PC-3 (cell line): Measurements from ENCODE around the gene COMMD3. TPM values are rescaled to one million over a fixed set of nuclear protein-coding genes. Genes with fewer than 3 reads are reported as not detected.

Source experiments
- ATAC-seq: fragments of 200-7000 bp; cut with Tn5 transposase; 2 replicates; pipeline ENCODE4 v1.9.1; 2020; ENCODE audit warnings: mild to moderate bottlenecking, moderate library complexity
- BruUV-seq: library from RNA; stranded (reverse); fragments of 400-500 nt; replicated peaks from 2 replicates; lab custom pipeline; 2021; lab: Mats Ljungman, UMichigan
- CTCF ChIA-PET: fragments of 300-600 bp; sonication (Branson Sonifier 250); formaldehyde crosslinking; loops from one replicate; lab custom pipeline; 2022; ENCODE audit warnings: antibody characterized with exemption; lab: Charles Lee
- POLR2A ChIA-PET: fragments of 300-600 bp; sonication (Branson Sonifier 250); formaldehyde crosslinking; loops from one replicate; lab custom pipeline; 2022; ENCODE audit warnings: antibody characterized with exemption; ENCODE audit not compliant: unreplicated experiment; lab: Charles Lee
- DNase-seq: peaks from one replicate; pipeline ENCODE4 v3.0.0-alpha.2; 2015
- H2AFZ ChIP-seq: fragments of 300-600 bp; sonication (generic); 2 replicates; pipeline ENCODE4 v1.6.0; 2016; ENCODE audit warnings: antibody characterized with exemption, low read length
- H3F3A ChIP-seq: fragments of 300-600 bp; sonication (generic); one replicate; pipeline ENCODE4 v1.6.0; 2017; ENCODE audit warnings: antibody characterized with exemption, low read length, control low read depth, mild to moderate bottlenecking; ENCODE audit not compliant: unreplicated experiment
- H3K27ac ChIP-seq: fragments of 300-600 bp; sonication (generic); 2 replicates; pipeline ENCODE4 v1.5.1; 2016; ENCODE audit warnings: mild to moderate bottlenecking, low read length
- H3K27me3 ChIP-seq: fragments of 300-600 bp; sonication (generic); 2 replicates; pipeline ENCODE4 v1.6.1; 2016; ENCODE audit warnings: low read length, mixed read lengths
- H3K36me3 ChIP-seq: fragments of 300-600 bp; sonication (generic); 2 replicates; pipeline ENCODE4 v1.6.1; 2016; ENCODE audit warnings: low read depth, mixed run types, low read length, mixed read lengths
- H3K4me1 ChIP-seq: fragments of 300-600 bp; sonication (generic); 2 replicates; pipeline ENCODE4 v1.5.1; 2016; ENCODE audit warnings: low read length; ENCODE audit not compliant: insufficient read depth
- H3K4me2 ChIP-seq: fragments of 300-600 bp; sonication (generic); 2 replicates; pipeline ENCODE4 v1.6.0; 2016; ENCODE audit warnings: low read length
- H3K4me3 ChIP-seq: fragments of 300-600 bp; sonication (generic); 2 replicates; pipeline ENCODE4 v1.5.1; 2016; ENCODE audit warnings: mild to moderate bottlenecking, low read length, mixed read lengths
- H3K79me2 ChIP-seq: fragments of 300-600 bp; sonication (generic); 2 replicates; pipeline ENCODE4 v1.6.1; 2017; ENCODE audit warnings: low read length, mixed read lengths
- H3K9ac ChIP-seq: fragments of 300-600 bp; sonication (generic); 2 replicates; pipeline ENCODE4 v1.6.0; 2016; ENCODE audit warnings: mild to moderate bottlenecking, low read length
- H3K9me2 ChIP-seq: fragments of 300-600 bp; sonication (generic); replicated peaks from 2 replicates; pipeline ENCODE4 v1.6.1; 2016; ENCODE audit warnings: mixed run types, low read length, mixed read lengths
- H3K9me3 ChIP-seq: fragments of 300-600 bp; sonication (generic); 2 replicates; pipeline ENCODE4 v1.6.1; 2016; ENCODE audit warnings: low read length, mixed read lengths
- H4K20me1 ChIP-seq: fragments of 300-600 bp; sonication (generic); 2 replicates; pipeline ENCODE4 v1.6.1; 2016; ENCODE audit warnings: low read length, mixed read lengths
- CTCF ChIP-seq: fragments of 300-600 bp; sonication (generic); conservative IDR thresholded peaks from 2 replicates; pipeline ENCODE4 v1.5.1; 2017; ENCODE audit warnings: antibody characterized with exemption, low read depth, mild to moderate bottlenecking, low read length
- EZH2 ChIP-seq: fragments of 300-600 bp; sonication (generic); IDR thresholded peaks from one replicate; pipeline ENCODE4 v1.6.1; 2017; ENCODE audit warnings: antibody characterized with exemption, mild to moderate bottlenecking, low read length; ENCODE audit not compliant: unreplicated experiment
- EZH2phosphoT487 ChIP-seq: fragments of 300-600 bp; sonication (generic); IDR thresholded peaks from 2 replicates; pipeline ENCODE4 v1.6.1; 2018; ENCODE audit warnings: mild to moderate bottlenecking, antibody characterized with exemption, low read length, borderline replicate concordance
- intact Hi-C: fragments of 100-400 bp; cut with micrococcal nuclease; formaldehyde crosslinking; loops from 2 replicates; pipeline ENCODE4 v1.9.0; 2023
- total RNA-seq: library from RNA; depleted of rRNA; stranded (reverse); fragments of >200 nt; gene quantifications from 2 replicates; pipeline ENCODE4 v1.2.3, GENCODE V29; 2014

The COMMD3 gene
- total RNA-seq, 1 experiment from 2014 or later = 86.4 TPM

- H2AFZ ChIP-seq = peak overlapping the region; percentile 96
- peaks cover 3% of the 10 kb centered on the region for H3F3A ChIP-seq
- peaks cover 16% of the 10 kb centered on the region for H3K4me1 ChIP-seq
- H4K20me1 ChIP-seq = no peaks in the 10 kb centered on the region
- ATAC-seq = peak; percentile 45
- intact Hi-C loops = no loop called here
- DNase-seq = no peak
- H3K79me2 ChIP-seq = peaks cover 6% of the 10 kb centered on the region
- CTCF ChIA-PET = no interaction called here
- no peak for TF ChIP-seq EZH2phosphoT487
- no peak for TF ChIP-seq CTCF
- TF ChIP-seq EZH2 = no peak
- no peaks in the 10 kb centered on the region for H3K9me3 ChIP-seq
- H3K4me2 ChIP-seq = peak overlapping the region; percentile 71
- peaks cover 16% of the 10 kb centered on the region; the same call in 1 of the 2 replicates for H3K36me3 ChIP-seq
- no peaks in the 10 kb centered on the region for H3K9me2 ChIP-seq
- POLR2A ChIA-PET = no interaction called here
- peak overlapping the region; percentile 72 for H3K9ac ChIP-seq
- no TSS peak for BruUV-seq
- no peak overlapping the region for H3K27ac ChIP-seq
- H3K4me3 ChIP-seq = peak overlapping the region; percentile 64
- H3K27me3 ChIP-seq = no peaks in the 10 kb centered on the region
These were observed 18.4 kb downstream of the COMMD3 start for GRCh38 chr10:22334414-22335172.

- peak overlapping the region; percentile 64 for H3K4me3 ChIP-seq
- ChIA-PET CTCF (no interaction called here), POLR2A (no interaction called here)
- intact Hi-C loops = no loop called here
- H4K20me1 ChIP-seq = no peaks in the 10 kb centered on the region
- DNase-seq = peak; percentile 26
- peaks cover 8% of the 10 kb centered on the region; the same call in 1 of the 2 replicates for H3K36me3 ChIP-seq
- H3K27me3 ChIP-seq = no peaks in the 10 kb centered on the region
- no peaks in the 10 kb centered on the region for H3K9me3 ChIP-seq
- H3K4me1 ChIP-seq = peaks cover 19% of the 10 kb centered on the region
- TF ChIP-seq EZH2phosphoT487 (no peak), CTCF (no peak), EZH2 (no peak)
- H3K9ac ChIP-seq = peak overlapping the region; percentile 72
- H3F3A ChIP-seq = peaks cover 2% of the 10 kb centered on the region
- no TSS peak for BruUV-seq
- peak overlapping the region; percentile 71 for H3K4me2 ChIP-seq
- H3K79me2 ChIP-seq = 0 out of 2 replicates have a peak, but pooled peaks cover under 1% of the 10 kb centered on the region
- H3K9me2 ChIP-seq = no peaks in the 10 kb centered on the region
- H2AFZ ChIP-seq = peak overlapping the region; percentile 96
- H3K27ac ChIP-seq = no peak overlapping the region
- ATAC-seq = peak; percentile 48
These were observed 19.2 kb downstream of the COMMD3 start for GRCh38 chr10:22335173-22335933.
